Right hindlimb (tissue), 1 donor: ENCODE data around the gene SNX18.
"Not testable (repeated sequence)": the region's sequence is repeated elsewhere in the genome, so short reads cannot be mapped to it uniquely, and the experiment has no call there.

Experiments
- DNase-seq: peaks from one replicate; pipeline ENCODE4 v3.0.0-alpha.2; 2018

The SNX18 gene, protein sequence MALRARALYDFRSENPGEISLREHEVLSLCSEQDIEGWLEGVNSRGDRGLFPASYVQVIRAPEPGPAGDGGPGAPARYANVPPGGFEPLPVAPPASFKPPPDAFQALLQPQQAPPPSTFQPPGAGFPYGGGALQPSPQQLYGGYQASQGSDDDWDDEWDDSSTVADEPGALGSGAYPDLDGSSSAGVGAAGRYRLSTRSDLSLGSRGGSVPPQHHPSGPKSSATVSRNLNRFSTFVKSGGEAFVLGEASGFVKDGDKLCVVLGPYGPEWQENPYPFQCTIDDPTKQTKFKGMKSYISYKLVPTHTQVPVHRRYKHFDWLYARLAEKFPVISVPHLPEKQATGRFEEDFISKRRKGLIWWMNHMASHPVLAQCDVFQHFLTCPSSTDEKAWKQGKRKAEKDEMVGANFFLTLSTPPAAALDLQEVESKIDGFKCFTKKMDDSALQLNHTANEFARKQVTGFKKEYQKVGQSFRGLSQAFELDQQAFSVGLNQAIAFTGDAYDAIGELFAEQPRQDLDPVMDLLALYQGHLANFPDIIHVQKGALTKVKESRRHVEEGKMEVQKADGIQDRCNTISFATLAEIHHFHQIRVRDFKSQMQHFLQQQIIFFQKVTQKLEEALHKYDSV

GRCh38 chr5:54517512-54518145 lies at the start of gene SNX18:
Gene SNX18, plus strand, starts transcription at chr5:54517759. Its CDS starts 194 bp downstream, at chr5:54517953.
- peak; percentile 95 for DNase-seq

- no peak for DNase-seq
These were observed 47.9 kb upstream of the SNX18 start for GRCh38 chr5:54469622-54470021.

- no peak for DNase-seq
These were observed 47.4 kb upstream of the SNX18 start for GRCh38 chr5:54470128-54470527.

DNA sequence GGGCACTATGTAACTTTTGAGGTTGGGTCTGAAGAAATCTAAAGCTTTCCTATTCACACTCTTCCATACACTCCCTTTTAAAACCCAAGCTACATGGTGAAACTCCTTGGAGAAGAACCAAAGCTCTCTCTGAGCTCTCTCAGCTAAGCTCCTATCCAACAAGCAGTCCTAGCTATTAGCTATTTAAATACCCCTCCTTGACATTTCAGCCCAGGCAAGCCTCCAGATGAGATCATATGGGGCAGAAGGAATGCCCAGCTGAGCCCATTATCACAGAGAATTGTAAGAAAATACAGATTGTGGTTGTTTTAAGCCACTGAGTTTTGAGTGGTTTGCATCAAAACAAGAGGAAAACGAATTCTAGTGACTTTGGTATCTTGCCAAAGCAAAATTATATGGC lies 46.9 kb upstream of the SNX18 start:
- no peak for DNase-seq

- DNase-seq, result no peak
These were observed 46.2 kb upstream of the SNX18 start for GRCh38 chr5:54471398-54471797.

GRCh38 chr5:54476682-54477081 lies 40.9 kb upstream of the SNX18 start:
- DNase-seq, result no peak

DNA sequence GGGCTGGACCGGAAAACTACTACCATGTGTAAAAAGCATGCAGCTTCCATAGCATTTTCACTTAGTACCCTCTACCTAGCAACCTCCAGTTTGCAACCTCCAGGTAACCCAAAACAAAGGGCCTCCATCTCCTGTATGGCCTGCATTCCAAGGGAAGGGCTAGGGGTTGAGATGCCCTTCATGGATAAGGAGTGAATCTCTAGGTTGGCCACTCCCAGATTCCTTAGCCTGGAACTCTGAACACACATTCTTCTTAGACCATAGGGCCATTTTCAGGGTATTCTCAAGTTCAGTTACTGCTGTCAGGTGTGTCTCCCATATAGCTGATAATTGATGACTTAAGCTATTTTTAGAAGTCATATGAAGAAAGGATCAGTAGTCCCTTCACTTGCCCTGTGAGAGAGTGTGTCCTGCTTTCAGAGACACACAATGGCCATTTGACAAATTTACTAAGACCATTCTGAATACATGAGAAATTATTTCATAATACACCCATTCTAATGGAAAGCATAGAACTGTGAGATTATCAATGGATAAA lies 39.5 kb upstream of the SNX18 start:
- no peak for DNase-seq

- no peak for DNase-seq
These were observed 37.3 kb upstream of the SNX18 start for GRCh38 chr5:54480296-54480695.

DNA sequence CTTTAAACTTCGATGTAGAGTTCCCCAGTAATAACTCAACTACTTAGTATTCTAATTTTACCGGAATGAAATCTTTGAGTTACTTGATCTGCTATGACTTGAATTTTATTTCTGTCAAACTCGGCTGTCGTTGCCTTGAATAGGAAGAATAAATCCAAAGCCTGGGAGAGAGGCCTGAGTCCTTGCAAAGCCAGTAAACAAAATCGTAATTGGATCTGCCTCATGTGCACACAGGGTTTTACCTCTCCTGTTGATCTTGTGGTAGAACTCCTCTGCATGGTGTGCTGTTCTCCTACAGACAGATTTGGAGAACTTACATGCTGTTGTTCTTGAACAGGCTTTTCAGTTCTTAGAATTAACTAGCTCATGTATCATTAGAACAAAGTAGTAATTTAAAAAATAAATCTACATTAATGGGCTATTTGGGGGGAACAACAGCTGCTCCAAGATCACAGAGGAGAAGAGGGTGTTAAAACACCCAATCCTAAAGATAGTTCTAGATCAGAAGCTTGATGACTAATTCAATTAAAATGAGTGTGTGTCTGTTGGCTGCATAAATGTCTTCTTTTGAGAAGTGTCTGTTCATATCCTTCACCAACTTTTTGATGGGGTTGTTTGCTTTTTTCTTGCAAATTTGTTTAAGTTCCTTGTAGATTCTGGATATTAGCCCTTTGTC lies 33.2 kb upstream of the SNX18 start:
- DNase-seq, result no peak

DNA sequence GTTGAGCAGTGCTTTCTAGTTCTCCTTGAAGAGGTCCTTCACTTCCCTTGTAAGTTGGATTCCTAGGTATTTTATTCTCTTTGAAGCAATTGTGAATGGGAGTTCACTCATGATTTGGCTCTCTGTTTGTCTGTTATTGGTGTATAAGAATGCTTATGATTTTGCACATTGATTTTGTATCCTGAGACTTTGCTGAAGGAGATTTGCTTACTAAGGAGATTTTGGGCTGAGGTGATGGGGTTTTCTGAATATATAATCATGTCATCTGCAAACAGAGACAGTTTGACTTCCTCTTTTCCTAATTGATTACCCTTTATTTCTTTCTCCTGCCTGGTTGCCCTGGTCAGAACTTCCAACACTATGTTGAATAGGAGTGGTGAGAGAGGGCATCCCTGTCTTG lies 31.9 kb upstream of the SNX18 start:
- not testable (repeated sequence) for DNase-seq

- not testable (repeated sequence) for DNase-seq
These were observed 27.9 kb upstream of the SNX18 start for GRCh38 chr5:54489648-54489979.

GRCh38 chr5:54491326-54491725 lies 26.2 kb upstream of the SNX18 start:
- DNase-seq, result no peak

GRCh38 chr5:54492178-54492577 lies 25.4 kb upstream of the SNX18 start:
- DNase-seq, result no peak

DNA sequence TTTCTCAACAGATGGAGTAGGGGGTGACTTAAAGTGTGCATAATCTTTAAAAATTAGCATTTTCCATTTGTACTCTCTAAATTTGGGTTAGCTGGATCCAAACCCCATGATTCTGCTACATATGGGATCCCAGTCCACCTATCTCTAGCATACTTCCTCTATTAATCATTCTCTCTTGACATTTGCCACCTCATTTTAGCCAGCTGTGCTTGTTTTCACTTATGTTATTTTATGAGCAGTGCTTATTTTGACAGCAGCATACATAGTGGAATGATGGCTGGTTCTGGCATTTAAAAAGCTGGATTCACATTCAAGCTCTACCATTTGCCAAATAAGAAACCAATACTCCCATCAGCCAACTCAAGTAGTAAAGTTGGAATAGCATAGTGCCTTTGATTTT lies 22.5 kb upstream of the SNX18 start:
- DNase-seq, result no peak

DNA sequence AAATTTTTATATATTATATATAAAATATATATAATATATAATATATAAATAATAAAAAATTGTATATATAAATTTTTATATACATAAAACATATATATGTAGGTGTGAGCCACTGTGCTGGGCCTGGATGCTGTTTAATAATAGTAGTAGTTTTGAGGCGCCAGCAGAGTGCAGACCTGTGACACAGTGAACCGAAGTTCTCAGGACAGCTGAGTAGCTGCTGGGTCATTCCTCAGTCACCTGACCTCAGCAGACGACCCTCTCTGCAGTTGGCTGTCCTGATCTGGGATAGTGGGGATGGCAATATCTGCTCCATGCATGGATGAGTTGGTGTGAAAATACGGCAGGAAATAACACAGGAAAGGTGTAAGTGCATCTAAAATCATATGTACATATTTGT lies 3.3 kb upstream of the SNX18 start:
- no peak for DNase-seq

DNA sequence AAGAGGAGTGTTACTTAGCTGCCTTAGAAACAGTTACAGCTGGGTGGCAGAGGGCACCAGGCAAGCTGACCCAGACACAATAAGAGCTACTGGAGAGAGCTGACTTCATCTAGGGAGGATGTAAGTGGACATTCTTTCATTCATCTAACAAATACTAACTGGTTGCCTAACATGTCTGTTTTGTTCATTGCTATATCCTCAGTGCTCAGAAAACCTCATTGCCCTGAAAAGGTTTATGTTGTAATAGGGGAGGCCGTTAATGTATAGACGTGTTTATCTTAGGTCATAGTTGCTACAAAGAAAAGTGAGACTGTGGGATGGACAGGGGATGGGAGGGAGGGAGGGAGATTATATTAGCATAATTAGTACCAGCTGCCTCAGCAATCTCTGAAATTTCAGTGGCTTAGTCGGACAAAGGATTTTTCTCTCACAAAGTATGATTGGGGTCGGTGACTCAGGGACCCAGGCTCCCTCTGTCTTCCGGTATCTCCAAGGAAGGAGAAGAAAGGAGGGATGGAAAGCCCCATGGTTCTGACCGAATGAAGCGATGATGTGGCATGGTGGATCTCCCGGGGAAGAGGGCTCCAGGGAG lies 2.6 kb upstream of the SNX18 start:
- DNase-seq, result no peak

GRCh38 chr5:54515634-54516033 lies 1.9 kb upstream of the SNX18 start:
- no peak for DNase-seq

GRCh38 chr5:54516051-54516655 lies 1.4 kb upstream of the SNX18 start:
- no peak for DNase-seq

DNA sequence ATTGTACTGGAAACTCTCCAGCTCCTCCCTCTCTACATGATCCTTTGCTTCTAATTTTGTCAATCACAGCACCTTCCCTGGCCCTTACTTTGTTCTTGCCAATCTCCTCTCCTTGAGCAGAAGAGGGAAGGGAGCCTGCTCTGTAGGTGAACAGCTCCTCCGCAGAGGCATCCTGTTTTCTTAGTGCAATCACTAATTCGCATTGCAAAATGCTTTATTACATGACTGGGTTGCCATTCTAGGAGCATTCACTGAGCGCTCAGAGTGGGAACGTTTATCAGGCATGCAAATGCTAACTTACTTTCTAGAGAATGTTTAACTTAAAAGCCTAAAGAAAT lies 416 bp upstream of the SNX18 start:
- no peak for DNase-seq

DNA sequence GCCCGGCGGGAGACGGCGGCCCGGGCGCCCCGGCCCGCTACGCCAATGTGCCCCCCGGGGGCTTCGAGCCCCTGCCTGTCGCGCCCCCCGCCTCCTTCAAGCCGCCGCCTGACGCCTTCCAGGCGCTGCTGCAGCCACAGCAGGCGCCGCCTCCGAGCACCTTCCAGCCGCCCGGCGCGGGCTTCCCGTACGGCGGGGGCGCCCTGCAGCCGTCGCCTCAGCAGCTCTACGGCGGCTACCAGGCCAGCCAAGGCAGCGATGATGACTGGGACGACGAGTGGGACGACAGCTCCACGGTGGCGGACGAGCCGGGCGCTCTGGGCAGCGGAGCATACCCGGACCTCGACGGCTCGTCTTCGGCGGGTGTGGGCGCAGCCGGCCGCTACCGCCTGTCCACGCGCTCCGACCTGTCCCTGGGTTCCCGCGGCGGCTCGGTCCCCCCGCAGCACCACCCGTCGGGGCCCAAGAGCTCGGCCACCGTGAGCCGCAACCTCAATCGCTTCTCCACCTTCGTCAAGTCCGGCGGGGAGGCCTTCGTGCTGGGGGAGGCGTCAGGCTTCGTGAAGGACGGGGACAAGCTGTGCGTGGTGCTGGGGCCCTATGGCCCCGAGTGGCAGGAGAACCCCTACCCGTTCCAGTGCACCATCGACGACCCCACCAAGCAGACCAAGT lies 723 bp downstream of the SNX18 start:
- peak; percentile 69 for DNase-seq

DNA sequence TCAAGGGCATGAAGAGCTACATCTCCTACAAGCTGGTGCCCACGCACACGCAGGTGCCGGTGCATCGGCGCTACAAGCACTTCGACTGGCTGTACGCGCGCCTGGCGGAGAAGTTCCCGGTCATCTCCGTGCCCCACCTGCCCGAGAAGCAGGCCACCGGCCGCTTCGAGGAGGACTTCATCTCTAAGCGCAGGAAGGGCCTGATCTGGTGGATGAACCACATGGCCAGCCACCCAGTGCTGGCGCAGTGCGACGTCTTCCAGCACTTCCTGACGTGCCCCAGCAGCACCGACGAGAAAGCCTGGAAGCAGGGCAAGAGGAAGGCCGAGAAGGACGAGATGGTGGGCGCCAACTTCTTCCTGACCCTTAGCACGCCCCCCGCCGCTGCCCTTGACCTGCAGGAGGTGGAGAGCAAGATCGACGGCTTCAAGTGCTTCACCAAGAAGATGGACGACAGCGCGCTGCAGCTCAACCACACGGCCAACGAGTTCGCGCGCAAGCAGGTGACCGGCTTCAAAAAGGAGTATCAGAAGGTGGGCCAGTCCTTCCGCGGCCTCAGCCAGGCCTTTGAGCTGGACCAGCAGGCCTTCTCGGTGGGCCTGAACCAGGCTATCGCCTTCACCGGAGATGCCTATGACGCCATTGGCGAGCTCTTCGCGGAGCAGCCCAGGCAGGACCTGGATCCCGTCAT lies 1.4 kb downstream of the SNX18 start:
- DNase-seq, result no peak

DNA sequence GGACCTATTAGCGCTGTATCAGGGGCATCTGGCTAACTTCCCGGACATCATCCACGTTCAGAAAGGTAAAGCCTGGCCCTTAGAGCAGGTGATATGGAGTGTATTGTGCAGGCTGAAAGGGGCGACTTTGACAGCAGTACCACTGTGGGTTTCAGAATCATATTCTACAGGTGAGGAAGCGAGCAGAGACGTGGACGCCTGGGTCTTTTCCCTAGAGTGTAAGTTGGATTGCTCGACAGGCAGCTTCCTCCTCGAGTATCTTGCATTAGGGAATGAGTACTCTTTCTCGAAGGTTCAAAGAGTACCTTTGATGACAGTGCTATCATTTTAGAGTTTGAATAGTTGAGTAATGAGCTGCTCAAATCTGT lies 1.9 kb downstream of the SNX18 start:
- DNase-seq, result no peak
